Measurements from ENCODE around the gene ORM1.

- no peak for TF ChIP-seq RCOR1 (conservative IDR thresholded peaks at IDR 0.05; ENCODE audit: low read depth, low read length)
- TF ChIP-seq FOS (IDR thresholded peaks at IDR 0.05; ENCODE audit: borderline replicate concordance, extremely low read depth, insufficient read length) = no peak
- no peak for TF ChIP-seq BHLHE40 (IDR thresholded peaks at IDR 0.05; ENCODE audit: borderline replicate concordance in 1 of 2, low read depth in 2 of 2, low read length in 1 of 2)
- no peak for TF ChIP-seq MEF2A (IDR thresholded peaks at IDR 0.05; ENCODE audit: insufficient read depth, low read depth, low read length)
- TF ChIP-seq RBBP5 (conservative IDR thresholded peaks at IDR 0.05) = no peak
- TF ChIP-seq RFX5 (IDR thresholded peaks at IDR 0.05; ENCODE audit: low read depth, low read length) = no peak
- TF ChIP-seq CHD2 (IDR thresholded peaks at IDR 0.05; ENCODE audit: borderline replicate concordance, low read depth, low read length) = no peak
- TF ChIP-seq EGR1 (IDR thresholded peaks at IDR 0.05; ENCODE audit: borderline replicate concordance in 1 of 2, low read depth in 2 of 2, low read length in 2 of 2) = no peak
- no peak for TF ChIP-seq SP1 (IDR thresholded peaks at IDR 0.05; ENCODE audit: low read depth, low read length)
- TF ChIP-seq SREBF1 (IDR thresholded peaks at IDR 0.05; ENCODE audit: low read length) = no peak
These were observed 35.7 kb upstream of the ORM1 start for GRCh38 chr9:114287001-114287762.

Data from GM12878 (cell line).